HG03432 (cell line): ENCODE measurements around the gene ZNF57.
"Not testable (repeated sequence)": the region's sequence is repeated elsewhere in the genome, so short reads cannot be mapped to it uniquely, and the experiment has no call there.

Experiments
- ATAC-seq: cut with Tn5 transposase; IDR thresholded peaks from one replicate; pipeline ENCODE4 v1.9.1; 2021; ENCODE audit warnings: mild to moderate bottlenecking, moderate library complexity; ENCODE audit not compliant: unreplicated experiment

ZNF57 gene

GRCh38 chr19:2950286-2951124, 49.8 kb downstream of the ZNF57 start:
- peak; percentile 88 for ATAC-seq

GRCh38 chr19:2952953-2953481, 52.3 kb downstream of the ZNF57 start:
- no peak for ATAC-seq

DNA sequence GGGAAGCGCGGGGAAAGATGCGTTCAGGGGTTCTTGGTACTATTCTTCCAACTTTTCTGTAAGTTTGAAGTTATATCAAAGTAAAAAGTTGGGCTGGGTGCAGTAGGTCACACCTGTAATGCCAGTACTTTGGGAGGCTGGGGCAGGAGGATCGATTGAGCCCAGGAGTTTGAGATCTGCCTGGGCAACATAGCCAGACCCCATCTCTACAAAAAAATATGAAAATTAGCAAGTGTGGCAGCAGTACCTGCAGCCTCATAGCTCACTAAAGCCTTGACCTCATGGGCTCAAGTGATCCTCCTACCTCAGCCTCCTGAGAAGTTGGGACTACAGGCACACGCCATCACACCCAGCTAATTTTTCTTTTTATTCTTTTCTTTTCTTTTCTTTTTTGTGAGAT, 56.4 kb downstream of the ZNF57 start:
- ATAC-seq: no peak

- no peak for ATAC-seq
Measured at GRCh38 chr19:2960120-2960519, 59.4 kb downstream of the ZNF57 start.

DNA sequence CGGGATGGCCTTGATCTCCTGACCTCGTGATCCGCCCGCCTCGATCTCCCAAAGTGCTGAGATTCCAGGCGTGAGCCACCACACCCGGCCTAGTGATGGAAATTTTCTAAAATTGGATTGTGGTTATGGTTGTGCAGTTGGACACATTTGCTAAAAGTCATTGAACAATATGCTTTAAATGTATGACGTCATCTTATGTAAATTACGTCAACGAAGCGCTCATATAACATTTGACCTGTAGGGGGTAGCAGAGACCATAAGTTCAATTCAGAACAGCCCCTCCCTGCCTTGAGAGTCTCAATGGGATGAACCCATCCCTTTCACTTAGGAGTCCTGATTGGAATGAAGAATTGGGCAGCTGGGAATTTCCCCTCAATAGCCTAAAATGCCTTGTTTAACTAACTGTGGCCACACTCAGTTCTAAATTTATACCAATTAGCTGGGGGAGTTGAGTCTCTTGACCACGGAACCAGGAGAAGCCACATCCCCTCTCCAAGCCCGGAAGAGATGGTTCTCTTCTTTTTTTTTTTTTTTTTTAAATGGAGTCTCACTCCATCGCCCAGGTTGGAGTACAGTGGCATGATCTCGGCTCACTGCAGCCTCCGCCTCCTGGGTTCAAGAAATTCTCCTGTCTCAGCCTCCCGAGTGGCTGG, 61.4 kb downstream of the ZNF57 start:
- no peak for ATAC-seq

DNA sequence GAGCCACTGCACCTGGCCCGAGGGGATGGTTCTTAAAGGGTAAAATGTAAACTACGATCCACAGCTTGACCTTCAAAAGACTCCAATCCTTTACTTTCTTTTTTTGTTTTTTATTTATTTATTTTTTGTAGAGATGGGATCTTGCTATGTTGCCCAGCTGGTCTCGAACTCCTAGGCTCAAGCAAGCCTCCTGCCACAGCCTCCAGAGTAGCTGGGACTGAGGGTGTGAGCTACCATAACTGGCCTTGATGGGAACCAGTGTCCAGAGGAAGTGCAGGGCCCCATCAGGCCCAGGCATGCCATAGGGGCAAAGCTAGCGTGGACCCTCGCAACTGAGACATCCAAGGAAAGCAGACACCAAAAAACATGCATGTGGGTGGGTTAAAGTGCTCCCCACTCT, 62.4 kb downstream of the ZNF57 start:
- no peak for ATAC-seq

DNA sequence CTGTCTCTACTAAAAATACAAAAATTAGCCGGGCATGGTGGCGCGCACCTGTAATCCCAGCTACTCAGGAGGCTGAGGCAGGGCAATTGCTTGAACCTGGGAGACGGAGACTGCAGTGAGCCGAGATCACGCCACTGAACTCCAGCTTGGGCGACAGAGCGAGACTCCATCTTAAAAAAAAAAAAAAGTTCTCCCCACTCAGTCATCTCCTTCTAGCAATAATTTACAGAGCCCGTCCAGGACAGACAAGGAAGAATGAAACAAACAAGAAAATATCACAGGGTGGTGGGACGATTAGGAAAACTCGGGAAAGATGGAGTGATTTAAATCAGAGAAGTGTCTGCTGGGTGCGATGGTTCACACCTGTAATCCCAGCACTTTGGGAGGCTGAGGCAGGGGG, 62.9 kb downstream of the ZNF57 start:
- not testable (repeated sequence) for ATAC-seq

DNA sequence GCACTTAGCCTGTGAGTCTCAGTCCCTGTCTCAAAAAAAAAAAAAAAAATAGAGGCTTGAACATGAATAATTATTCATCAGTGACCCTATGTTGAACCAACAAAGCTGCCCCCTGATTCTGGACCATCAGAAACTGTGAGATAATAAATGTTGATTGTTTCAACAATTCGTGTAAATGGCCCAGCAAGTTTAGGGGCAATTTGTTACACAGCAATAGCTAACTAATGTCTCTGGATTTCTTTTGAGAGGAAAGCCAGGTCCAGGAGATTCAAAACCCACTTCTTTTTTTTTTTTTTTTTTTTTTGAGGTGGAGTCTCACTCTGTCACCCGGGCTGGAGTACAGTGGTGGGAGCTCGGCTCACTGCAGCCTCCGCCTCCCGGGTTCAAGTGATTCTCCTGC, 64.1 kb downstream of the ZNF57 start:
- ATAC-seq: no peak

DNA sequence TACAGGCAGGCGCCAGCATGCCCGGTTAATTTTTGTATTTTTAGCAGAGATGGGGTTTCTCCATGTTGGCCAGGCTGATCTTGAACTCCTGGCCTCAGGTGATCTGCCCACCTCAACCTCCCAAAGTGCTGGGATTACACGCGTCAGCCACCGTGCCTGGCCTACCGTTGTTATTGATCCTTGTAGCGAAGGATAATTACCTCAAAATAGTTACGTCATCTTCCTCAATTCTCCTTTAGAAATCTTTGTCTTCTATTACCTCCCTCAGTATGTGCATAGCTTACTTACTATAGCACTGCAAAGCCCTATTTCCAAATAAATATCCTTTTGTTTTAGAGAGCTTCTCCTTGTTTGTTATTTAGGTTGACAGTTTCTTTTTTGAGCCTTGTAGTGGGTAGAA, 67.2 kb downstream of the ZNF57 start:
- no peak for ATAC-seq
